ENCODE results near the gene BMI1.

DNA sequence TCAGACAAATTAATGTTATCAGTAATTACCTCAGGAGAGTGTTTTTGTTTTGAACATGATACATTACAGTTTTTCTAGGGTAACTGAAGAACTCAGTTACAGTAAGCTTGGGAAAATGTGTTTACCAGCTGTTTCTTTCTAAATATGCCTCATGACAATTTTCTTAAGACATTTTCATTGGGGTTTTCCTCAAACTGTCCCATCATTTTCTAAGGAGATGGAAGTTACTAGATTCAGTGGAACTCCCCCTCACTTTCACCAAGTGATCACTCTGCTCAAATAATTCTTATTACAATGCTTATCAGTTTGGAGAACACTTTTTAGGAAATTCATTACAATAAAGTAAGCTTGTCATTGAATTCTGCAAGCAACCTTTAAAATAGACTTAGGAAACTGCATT lies 18.0 kb downstream of the BMI1 start:
- TF ChIP-seq, protein P1, sequence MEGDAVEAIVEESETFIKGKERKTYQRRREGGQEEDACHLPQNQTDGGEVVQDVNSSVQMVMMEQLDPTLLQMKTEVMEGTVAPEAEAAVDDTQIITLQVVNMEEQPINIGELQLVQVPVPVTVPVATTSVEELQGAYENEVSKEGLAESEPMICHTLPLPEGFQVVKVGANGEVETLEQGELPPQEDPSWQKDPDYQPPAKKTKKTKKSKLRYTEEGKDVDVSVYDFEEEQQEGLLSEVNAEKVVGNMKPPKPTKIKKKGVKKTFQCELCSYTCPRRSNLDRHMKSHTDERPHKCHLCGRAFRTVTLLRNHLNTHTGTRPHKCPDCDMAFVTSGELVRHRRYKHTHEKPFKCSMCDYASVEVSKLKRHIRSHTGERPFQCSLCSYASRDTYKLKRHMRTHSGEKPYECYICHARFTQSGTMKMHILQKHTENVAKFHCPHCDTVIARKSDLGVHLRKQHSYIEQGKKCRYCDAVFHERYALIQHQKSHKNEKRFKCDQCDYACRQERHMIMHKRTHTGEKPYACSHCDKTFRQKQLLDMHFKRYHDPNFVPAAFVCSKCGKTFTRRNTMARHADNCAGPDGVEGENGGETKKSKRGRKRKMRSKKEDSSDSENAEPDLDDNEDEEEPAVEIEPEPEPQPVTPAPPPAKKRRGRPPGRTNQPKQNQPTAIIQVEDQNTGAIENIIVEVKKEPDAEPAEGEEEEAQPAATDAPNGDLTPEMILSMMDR (IDR thresholded peaks at IDR 0.05; ENCODE audit: extremely low read depth in 1 of 2, insufficient read depth in 1 of 2, low read depth in 1 of 2, low read length in 2 of 2), result no peak
- TF ChIP-seq POLR2A (IDR thresholded peaks at IDR 0.05; ENCODE audit: low read depth, low read length) (no peak), EZH2 (IDR thresholded peaks at IDR 0.05; ENCODE audit: borderline replicate concordance, low read depth, low read length, severe bottlenecking) (peak; percentile 30)

Measured in endothelial cell of umbilical vein (primary cell).